ENCODE results near the gene ARHGAP23.
"Not testable (repeated sequence)": the region's sequence is repeated elsewhere in the genome, so short reads cannot be mapped to it uniquely, and the experiment has no call there.

ARHGAP23 gene

GRCh38 chr17:38430822-38431221 is 2.6 kb downstream of the ARHGAP23 start:
- no peak for DNase-seq (ENCODE audit: low spot score)
- no peak for TF ChIP-seq CTCF (IDR thresholded peaks at IDR 0.05; ENCODE audit: extremely low read depth, insufficient read depth, missing control alignments)
- in situ Hi-C loops (cut with MboI; ENCODE audit: low pct_unique_long_range_greater_than_20kb, low sequenced_read_pairs, unreplicated experiment): loop anchor here (10.0 kb wide), 1 partner anchor 54 kb away; no protein-coding TSS in a partner anchor

- no peak for TF ChIP-seq CTCF (IDR thresholded peaks at IDR 0.05; ENCODE audit: extremely low read depth, insufficient read depth, missing control alignments)
- in situ Hi-C loops (cut with MboI; ENCODE audit: low pct_unique_long_range_greater_than_20kb, low sequenced_read_pairs, unreplicated experiment): loop anchor here (10.0 kb wide), 1 partner anchor 53 kb away; no protein-coding TSS in a partner anchor
- DNase-seq (ENCODE audit: low spot score): no peak
These were observed 3.3 kb downstream of the ARHGAP23 start for GRCh38 chr17:38431346-38432145.

- in situ Hi-C loops (cut with MboI; ENCODE audit: low pct_unique_long_range_greater_than_20kb, low sequenced_read_pairs, unreplicated experiment): loop anchor here (10.0 kb wide), 1 partner anchor 51 kb away; no protein-coding TSS in a partner anchor
- TF ChIP-seq CTCF (IDR thresholded peaks at IDR 0.05; ENCODE audit: extremely low read depth, insufficient read depth, missing control alignments): no peak
- no peak for DNase-seq (ENCODE audit: low spot score)
These were observed 6.0 kb downstream of the ARHGAP23 start for GRCh38 chr17:38434178-38434665.

GRCh38 chr17:38435795-38436194 is 7.5 kb downstream of the ARHGAP23 start:
- no peak for DNase-seq (ENCODE audit: low spot score)
- TF ChIP-seq CTCF (IDR thresholded peaks at IDR 0.05; ENCODE audit: extremely low read depth, insufficient read depth, missing control alignments): no peak
- in situ Hi-C loops (cut with MboI; ENCODE audit: low pct_unique_long_range_greater_than_20kb, low sequenced_read_pairs, unreplicated experiment): loop anchor here (10.0 kb wide), 1 partner anchor 49 kb away; no protein-coding TSS in a partner anchor

GRCh38 chr17:38436386-38436785 is 8.1 kb downstream of the ARHGAP23 start:
- DNase-seq (ENCODE audit: low spot score): no peak
- TF ChIP-seq CTCF (IDR thresholded peaks at IDR 0.05; ENCODE audit: extremely low read depth, insufficient read depth, missing control alignments): no peak
- in situ Hi-C loops (cut with MboI; ENCODE audit: low pct_unique_long_range_greater_than_20kb, low sequenced_read_pairs, unreplicated experiment): loop anchor here (10.0 kb wide), 1 partner anchor 48 kb away; no protein-coding TSS in a partner anchor

GRCh38 chr17:38437313-38437712 is 9.0 kb downstream of the ARHGAP23 start:
- DNase-seq (ENCODE audit: low spot score): not testable (repeated sequence)
- in situ Hi-C loops (cut with MboI; ENCODE audit: low pct_unique_long_range_greater_than_20kb, low sequenced_read_pairs, unreplicated experiment): loop anchor here (10.0 kb wide), 1 partner anchor 47 kb away; no protein-coding TSS in a partner anchor

GRCh38 chr17:38439436-38439835 is 11.2 kb downstream of the ARHGAP23 start:
- no peak for TF ChIP-seq CTCF (IDR thresholded peaks at IDR 0.05; ENCODE audit: extremely low read depth, insufficient read depth, missing control alignments)
- in situ Hi-C loops (cut with MboI; ENCODE audit: low pct_unique_long_range_greater_than_20kb, low sequenced_read_pairs, unreplicated experiment): loop anchor here (10.0 kb wide), 1 partner anchor 45 kb away; no protein-coding TSS in a partner anchor
- no peak for DNase-seq (ENCODE audit: low spot score)

Data from GM13977 (cell line).